Measurements from ENCODE around the gene DLGAP1.
"Not testable (repeated sequence)": the region's sequence is repeated elsewhere in the genome, so short reads cannot be mapped to it uniquely, and the experiment has no call there.

DNA sequence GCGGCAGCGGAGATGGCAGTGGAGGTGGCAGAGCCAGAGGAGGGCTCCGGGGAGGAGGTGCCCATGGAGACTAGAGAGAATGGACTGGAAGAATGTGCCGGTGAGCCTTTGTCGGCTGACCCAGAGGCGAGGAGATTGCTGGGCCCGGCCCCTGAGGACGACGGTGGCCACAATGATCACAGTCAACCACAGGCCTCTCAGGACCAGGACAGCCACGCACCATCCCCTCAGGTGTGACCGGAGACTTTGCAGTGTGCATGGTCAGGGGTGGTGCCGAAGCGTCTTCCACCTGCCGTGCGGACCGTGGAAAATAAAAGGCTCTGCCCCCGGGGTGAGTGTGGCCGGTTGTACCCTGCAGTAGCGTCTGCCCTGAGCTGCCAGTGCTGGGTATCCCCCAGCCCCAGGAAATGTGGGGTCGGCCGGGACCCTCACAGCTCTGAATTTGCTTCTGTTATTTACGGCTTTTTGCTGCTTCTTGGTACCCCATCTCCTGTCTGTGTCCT, 874.5 kb downstream of the DLGAP1 start:
- TF ChIP-seq POLR2A (IDR thresholded peaks at IDR 0.05): not testable (repeated sequence)
- TF ChIP-seq, protein P1, sequence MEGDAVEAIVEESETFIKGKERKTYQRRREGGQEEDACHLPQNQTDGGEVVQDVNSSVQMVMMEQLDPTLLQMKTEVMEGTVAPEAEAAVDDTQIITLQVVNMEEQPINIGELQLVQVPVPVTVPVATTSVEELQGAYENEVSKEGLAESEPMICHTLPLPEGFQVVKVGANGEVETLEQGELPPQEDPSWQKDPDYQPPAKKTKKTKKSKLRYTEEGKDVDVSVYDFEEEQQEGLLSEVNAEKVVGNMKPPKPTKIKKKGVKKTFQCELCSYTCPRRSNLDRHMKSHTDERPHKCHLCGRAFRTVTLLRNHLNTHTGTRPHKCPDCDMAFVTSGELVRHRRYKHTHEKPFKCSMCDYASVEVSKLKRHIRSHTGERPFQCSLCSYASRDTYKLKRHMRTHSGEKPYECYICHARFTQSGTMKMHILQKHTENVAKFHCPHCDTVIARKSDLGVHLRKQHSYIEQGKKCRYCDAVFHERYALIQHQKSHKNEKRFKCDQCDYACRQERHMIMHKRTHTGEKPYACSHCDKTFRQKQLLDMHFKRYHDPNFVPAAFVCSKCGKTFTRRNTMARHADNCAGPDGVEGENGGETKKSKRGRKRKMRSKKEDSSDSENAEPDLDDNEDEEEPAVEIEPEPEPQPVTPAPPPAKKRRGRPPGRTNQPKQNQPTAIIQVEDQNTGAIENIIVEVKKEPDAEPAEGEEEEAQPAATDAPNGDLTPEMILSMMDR (IDR thresholded peaks at IDR 0.05): not testable (repeated sequence)

All from testis (tissue), 2 donors.